Heart left ventricle (tissue), 13 donors: ENCODE measurements around the gene B4GALT5.

Experiments
- CTCF ChIP-seq, 12 donors: fragments of 200-600 bp; sonication (generic) in 4 of 12; IDR thresholded peaks; one replicate each; pipeline versions ENCODE4 v1.5.0 to v1.8.0; 2018 to 2022; ENCODE audit warnings: antibody characterized with exemption in 12 of 12, mild to moderate bottlenecking in 5 of 12
- POLR2A ChIP-seq, 2 donors: fragments of 450-650 bp; IDR thresholded peaks; one replicate each; pipeline ENCODE4 v1.6.1; 2017; ENCODE audit warnings: antibody characterized with exemption in 2 of 2, mild to moderate bottlenecking in 2 of 2, moderate library complexity in 2 of 2
- donor health status: ischemic (EF 13 %, LVEDD 7.1; RV severe dilation, severe dysfunction).
- donor health status: DM: no; HTN: yes; CAD: no.
- donor health status: DM: no; HTN: no; CAD: no.
- donor health status: ischemic (EF 25% LVEDD 6.9; RV normal size, moderate dysfunction).
- donor health status: ischemic (EF 25% LVEDD 5.7; RV mildly dilated, moderate dysfunction).
- donor health status: ischemic (EF 35%, LVEDD 5.7; RV mildly dilated, moderate dysfunction).
- donor health status: nonischemic (EF 11% LVEDD 7.7; RV severe dilation, severe dysfunction).
- donor health status: DM: yes; HTN: yes; CAD: no.
- donor health status: PGD.
- donor health status: ischemic (EF 29% LVEDD 5.4; RV normal size, mild dysfunction).
- donor health status: nonischemic (EF 23%, LVEDD 6.1; RV moderate dilation, normal function).

- no peak for TF ChIP-seq CTCF (IDR thresholded peaks at IDR 0.05)
- no peak for TF ChIP-seq POLR2A (IDR thresholded peaks at IDR 0.05)
Observed at GRCh38 chr20:49705358-49705757, 8.3 kb downstream of the B4GALT5 start.
